Motor neuron (in vitro differentiated cells): ENCODE data around the gene PHLDA2. TPM values are rescaled to one million over a fixed set of nuclear protein-coding genes. Genes with fewer than 3 reads are reported as not detected.

Experiments used
- ATAC-seq, 8 experiments: fragments of 200-7000 bp; cut with Tn5 transposase; replicated peaks in 6 of 8; 2 replicates each; pipeline ENCODE4 v1.8.0; 2021; ENCODE audit warnings: mild to moderate bottlenecking in 8 of 8, moderate library complexity in 8 of 8
- H3K27ac ChIP-seq, 2 donors: fragments of 250-450 bp; sonication (Bioruptor Pico); 2 replicates each; pipeline ENCODE4 v1.9.0; 2021; ENCODE audit warnings: antibody characterized with exemption in 2 of 2, mild to moderate bottlenecking in 2 of 2, moderate library complexity in 1 of 2
- H3K4me1 ChIP-seq, 2 donors: fragments of 250-450 bp; sonication (Bioruptor Pico); replicated peaks in 1 of 2; 2 replicates each; pipeline ENCODE4 v1.6.1; 2021; ENCODE audit warnings: antibody characterized with exemption in 2 of 2, mild to moderate bottlenecking in 2 of 2, moderate library complexity in 1 of 2
- H3K4me3 ChIP-seq, 5 donors: fragments of 250-450 bp; sonication (Bioruptor Pico); 2 replicates each; pipeline ENCODE4 v1.9.0; 2021; ENCODE audit warnings: antibody characterized with exemption in 5 of 5, mild to moderate bottlenecking in 5 of 5, moderate library complexity in 4 of 5
- WGBS, 10 experiments: fragments of 450-650 bp; shearing (Covaris generic); methylation state at CpG; one replicate each; pipeline ENCODE4 v1.0.0; 2022; 5-methylcytosine and 5-hydroxymethylcytosine counted together
- in situ Hi-C, 9 experiments: fragments of 400-800 bp; cut with MboI; loops; one replicate each; pipeline ENCODE4 v1.15.0; 2021; ENCODE audit warnings: low sequenced_read_pairs in 9 of 9, low pct_unique_long_range_greater_than_20kb in 2 of 9; ENCODE audit not compliant: unreplicated experiment in 9 of 9
- total RNA-seq, 8 experiments: library from RNA; unstranded; fragments of 300-600 nt; gene quantifications; 2 replicates each; pipeline versions ENCODE4 v1.2.3 to v1.2.4, GENCODE V29; 2022

The PHLDA2 gene
- total RNA-seq, 8 experiments from 2014 or later = 0.37 to 40.8 (median 2.2) TPM

DNA sequence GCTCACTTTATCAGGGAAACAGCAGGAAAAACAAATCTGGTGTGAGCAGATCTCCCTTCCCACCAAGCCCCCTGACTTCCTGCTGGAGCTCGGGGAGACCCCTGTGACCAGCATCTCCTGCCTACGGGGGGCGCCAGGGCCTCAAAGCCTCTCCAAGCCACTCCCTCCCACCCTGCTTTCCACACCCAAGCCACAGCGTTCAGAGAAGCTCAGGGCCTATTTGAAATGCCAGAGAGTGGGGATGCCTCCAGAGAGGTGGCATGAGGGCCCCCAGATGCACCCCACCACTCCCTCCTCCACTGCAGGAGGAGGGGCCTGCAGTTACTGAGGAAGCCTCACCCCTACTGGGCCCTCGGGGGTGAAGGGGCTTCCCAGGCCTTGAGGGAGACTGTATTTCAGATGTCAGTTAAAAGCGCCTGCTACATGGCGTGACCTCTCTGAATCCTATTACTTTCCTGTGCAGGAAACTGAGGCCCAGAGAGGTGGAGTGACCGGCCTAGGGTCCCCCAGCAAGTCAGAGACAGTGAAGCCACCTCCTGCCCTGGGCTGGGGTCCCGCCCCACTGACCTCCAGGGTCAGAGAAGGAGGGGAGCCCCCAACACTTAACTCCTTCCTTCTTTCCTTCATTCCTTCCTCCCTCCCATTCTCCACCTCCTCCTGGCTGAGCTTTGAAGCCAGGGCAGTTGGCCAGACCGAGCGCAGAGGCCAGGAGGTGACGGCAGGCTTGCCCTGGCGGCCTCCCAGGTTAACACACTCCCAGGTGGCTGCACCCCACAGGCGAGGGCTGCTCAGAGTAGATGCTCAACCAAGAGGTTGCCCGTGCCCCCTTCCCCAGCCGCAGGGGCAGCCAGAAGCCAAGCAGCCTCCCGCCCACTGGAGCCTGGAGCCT lies 37.6 kb downstream of the PHLDA2 start:
- H3K4me3 ChIP-seq = no peak overlapping the region
- 39 to 100% (median 60%) methylated on average over 2 to 4 of the region's 17 CpGs; no CpG with 5 or more reads in 4 of the 10 experiments for WGBS, 10 experiments
- no peak for ATAC-seq
- H3K27ac ChIP-seq = no peak overlapping the region
- H3K4me1 ChIP-seq = peaks cover 21 to 25% of the 10 kb centered on the region in 2 donors
- in situ Hi-C loops = loop anchor here (10.0 to 25.0 kb wide), 8 partner anchors 204 to 704 kb away; partner anchors contain the start of genes KCNQ1OT1 (in 5 of the 9), TSSC4 (in 2 of the 9), KCNQ1 (in 1 of the 9) and TRPM5 (in 1 of the 9)

DNA sequence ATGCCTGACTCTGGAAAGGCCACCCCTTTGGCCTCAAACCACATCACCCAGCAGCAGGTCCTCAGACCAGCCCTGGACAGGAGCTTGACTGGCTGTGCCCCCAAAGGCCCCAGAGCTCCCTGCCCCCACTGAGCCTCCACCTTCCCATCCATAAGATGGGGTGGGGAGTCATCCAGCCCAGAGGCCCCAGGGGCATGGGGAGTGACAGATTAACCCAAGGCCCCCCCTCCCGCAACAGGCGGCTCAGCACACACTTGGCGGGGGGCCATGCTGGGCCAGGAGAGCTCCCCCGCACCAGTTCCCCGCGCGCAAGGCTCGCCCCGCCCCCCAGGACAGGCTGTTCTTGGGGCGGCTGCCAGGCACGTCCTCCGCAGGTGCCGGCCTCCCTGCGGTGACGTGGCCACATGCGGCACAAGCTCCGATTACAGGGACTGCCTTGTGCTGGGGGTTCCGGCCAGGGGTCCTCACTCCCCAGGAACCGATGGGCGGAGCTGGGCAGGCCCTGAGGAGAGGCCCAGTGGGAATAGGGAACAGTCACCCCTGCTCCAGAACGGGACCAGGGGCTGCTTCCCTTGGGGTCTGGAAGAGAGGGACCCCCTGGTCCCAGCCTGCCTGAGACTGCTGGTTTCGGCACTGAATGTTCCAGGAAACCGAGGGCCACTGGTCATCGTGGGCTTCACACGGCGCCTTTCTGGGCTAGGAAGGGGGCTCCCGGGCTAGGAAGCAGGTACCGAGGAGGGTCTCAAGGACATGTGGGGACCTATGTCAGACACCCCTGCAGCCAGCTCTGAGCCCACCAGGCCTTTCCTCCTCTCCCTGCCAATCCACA lies 38.5 kb downstream of the PHLDA2 start:
- in situ Hi-C loops = loop anchor here (10.0 to 25.0 kb wide), 8 partner anchors 203 to 703 kb away; partner anchors contain the start of genes KCNQ1OT1 (in 5 of the 9), TSSC4 (in 2 of the 9), KCNQ1 (in 1 of the 9) and TRPM5 (in 1 of the 9)
- no peak overlapping the region for H3K27ac ChIP-seq
- peaks cover 26 to 31% of the 10 kb centered on the region in 2 donors for H3K4me1 ChIP-seq
- ATAC-seq = no peak
- WGBS, 10 experiments = 69 to 100% (median 100%) methylated on average over 1 to 2 of the region's 28 CpGs; no CpG with 5 or more reads in 7 of the 10 experiments
- no peak overlapping the region for H3K4me3 ChIP-seq

DNA sequence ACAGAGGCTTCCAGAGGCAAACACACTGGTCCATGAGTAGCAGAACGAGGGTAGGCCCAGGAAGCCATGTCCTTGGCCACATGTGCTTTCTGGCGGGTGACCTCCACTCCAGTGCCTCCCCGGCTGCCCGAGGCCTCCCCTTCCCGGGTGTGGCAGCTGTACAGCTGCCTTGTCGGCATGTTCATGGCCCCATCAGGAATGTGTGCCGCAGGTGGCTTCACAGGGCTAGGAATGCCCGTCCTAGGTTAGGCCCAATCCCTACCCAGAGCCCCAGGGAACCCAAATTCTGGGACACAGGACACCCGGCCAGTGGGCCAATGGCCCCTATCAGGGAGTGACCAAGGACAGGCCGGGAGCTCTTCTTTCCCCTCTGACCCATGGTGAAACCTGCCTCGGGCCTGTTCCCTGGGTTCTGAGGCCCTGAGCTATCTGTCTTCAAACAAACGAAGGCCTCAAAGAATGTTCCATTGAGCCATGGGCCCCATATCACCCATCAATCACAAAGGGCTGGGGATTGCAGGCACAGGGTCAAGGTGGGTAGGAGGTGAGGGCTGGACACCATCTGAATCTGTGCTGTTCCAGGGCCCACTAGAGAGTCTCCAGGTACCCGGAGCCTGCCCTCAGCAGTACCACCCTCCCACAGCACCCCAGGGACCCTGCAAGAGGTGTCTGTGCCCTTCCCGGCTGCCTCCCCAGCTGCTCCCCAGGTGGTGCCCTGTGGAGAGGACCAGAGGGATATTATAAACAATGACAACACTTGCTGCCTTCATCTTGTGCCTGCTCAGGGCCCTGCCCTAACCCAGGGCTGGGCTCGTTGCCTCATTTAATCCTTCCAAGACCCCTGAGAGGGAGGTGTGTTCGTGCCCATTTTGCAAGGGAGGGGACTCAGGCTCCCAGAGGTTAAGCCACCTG lies 39.6 kb downstream of the PHLDA2 start:
- H3K27ac ChIP-seq = no peak overlapping the region
- WGBS, 10 experiments = 40 to 96% (median 83%) methylated on average over 1 to 7 of the region's 16 CpGs; no CpG with 5 or more reads in 3 of the 10 experiments
- peaks cover 26 to 31% of the 10 kb centered on the region in 2 donors for H3K4me1 ChIP-seq
- in situ Hi-C loops = loop anchor here (5.0 to 25.0 kb wide), 9 partner anchors 202 to 702 kb away; partner anchors contain the start of genes KCNQ1OT1 (in 5 of the 9), TSSC4 (in 2 of the 9), KCNQ1 (in 1 of the 9) and TRPM5 (in 1 of the 9)
- no peak for ATAC-seq
- H3K4me3 ChIP-seq = no peak overlapping the region

DNA sequence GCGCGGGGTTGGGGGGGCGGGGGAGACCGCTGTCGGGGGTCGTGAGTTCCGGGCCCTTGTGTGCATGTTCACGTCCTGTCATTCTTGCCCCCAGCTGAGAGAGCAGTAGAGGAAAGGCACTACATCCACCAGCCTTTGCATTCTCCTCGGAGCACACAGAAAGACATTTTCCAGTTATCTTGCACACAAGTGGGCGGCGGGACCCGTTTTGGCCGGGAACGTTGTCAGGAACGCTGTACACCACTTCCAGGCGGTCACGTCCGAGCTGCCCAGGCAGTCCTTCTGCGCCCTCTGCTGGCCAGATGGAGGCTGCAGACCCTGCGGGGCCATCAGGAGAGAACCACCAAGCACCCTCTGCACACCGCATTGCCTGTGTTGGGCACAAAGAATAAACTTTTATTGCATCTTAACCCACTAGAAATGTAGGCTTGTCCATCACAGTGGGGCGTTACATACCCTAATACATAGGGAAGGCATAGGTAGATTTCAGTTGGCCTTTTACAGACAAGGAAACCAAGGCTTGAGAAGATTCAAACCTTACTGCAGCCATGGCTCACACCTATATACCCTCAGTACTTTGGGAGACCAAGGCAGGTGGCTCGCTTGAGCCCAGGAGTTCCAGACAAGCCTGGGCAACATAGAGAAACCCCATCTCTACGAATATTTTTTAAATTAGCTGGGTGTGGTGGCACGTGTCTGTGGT lies 40.8 kb downstream of the PHLDA2 start:
- Histone ChIP-seq H3K4me3 (no peak overlapping the region), H3K27ac (no peak overlapping the region), H3K4me1 (peaks cover 26 to 31% of the 10 kb centered on the region in 2 donors)
- peak in 5 of 8 experiments; percentile 2 to 38 (median 9) for ATAC-seq
- in situ Hi-C loops = loop anchor here in 8 of 9 experiments (5.0 to 25.0 kb wide), 8 partner anchors 201 to 701 kb away; partner anchors contain the start of genes KCNQ1OT1 (in 5 of the 8), TSSC4 (in 2 of the 8), KCNQ1 (in 1 of the 8) and TRPM5 (in 1 of the 8)
- 7 to 60% (median 20%) methylated on average over 2 to 14 of the region's 25 CpGs; no CpG with 5 or more reads in 2 of the 10 experiments for WGBS, 10 experiments

DNA sequence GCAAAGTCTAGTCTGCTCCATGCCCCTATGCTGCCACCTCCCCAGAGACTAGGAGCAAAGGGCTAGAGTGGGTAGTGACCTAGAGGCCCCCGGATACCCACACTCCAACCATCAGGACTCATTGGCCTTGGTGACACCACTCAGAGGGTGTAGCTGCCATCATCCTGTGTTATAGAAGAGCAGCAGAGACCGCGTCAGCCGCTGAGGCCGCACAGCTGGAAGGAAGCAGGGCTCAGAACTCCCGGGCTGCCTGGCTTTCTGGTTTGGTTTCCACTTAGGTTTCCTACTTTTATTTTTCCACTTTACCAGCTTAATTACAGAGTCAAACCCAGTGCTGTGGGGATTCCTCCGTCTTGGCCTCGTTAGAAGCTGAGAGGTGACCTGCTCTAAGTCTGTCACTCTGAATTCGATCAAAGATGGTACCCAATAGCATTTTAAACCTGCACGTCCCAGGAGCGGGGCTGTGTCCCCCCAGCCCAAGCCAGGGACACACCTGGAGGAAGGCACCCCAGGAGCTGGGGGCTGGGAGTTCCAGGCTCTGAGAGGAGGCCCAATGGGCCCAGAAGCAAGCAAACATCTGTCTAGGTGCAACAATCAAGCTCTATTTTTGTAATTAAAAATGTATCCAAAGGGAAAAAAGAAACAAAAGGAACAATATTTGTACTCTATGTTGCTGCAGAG lies 41.6 kb downstream of the PHLDA2 start:
- H3K4me3 ChIP-seq = no peak overlapping the region
- WGBS, 10 experiments = 69 to 100% (median 86%) methylated on average over 1 to 9 of the region's 11 CpGs; no CpG with 5 or more reads in 2 of the 10 experiments
- no peak overlapping the region for H3K27ac ChIP-seq
- in situ Hi-C loops = loop anchor here in 8 of 9 experiments (5.0 to 25.0 kb wide), 8 partner anchors 200 to 700 kb away; partner anchors contain the start of genes KCNQ1OT1 (in 5 of the 8), TSSC4 (in 2 of the 8), KCNQ1 (in 1 of the 8) and TRPM5 (in 1 of the 8)
- ATAC-seq = no peak
- H3K4me1 ChIP-seq = peaks cover 32 to 37% of the 10 kb centered on the region in 2 donors

DNA sequence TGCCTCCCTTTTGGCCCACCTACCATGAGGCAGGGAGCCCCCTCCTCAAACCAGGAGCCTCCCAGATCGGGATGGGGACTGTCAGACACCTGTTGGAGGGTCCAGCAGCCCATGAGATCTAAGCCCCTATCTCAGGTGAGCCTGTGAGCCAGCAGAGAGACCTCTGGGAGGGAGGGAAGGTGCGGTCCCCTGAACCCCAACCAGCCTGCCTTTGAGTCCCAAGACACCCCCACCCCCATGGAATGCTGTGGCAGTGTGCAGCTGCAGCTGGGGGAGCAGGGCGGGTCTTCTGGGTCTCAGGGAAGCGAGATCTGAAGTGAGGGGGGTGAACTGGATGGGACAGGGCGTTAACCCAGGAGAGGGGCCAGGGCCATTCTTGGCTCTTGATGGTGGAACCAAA lies 42.3 kb downstream of the PHLDA2 start:
- ATAC-seq = no peak
- Histone ChIP-seq H3K4me3 (no peak overlapping the region), H3K4me1 (peaks cover 36 to 41% of the 10 kb centered on the region in 2 donors), H3K27ac (peak overlapping the region in 1 of 2 donors; percentile 88)
- 20 to 100% methylated on average over 1 to 2 of the region's 5 CpGs; no CpG with 5 or more reads in 8 of the 10 experiments for WGBS, 10 experiments
- in situ Hi-C loops = loop anchor here in 8 of 9 experiments (5.0 to 25.0 kb wide), 8 partner anchors 200 to 700 kb away; partner anchors contain the start of genes KCNQ1OT1 (in 5 of the 8), TSSC4 (in 2 of the 8), KCNQ1 (in 1 of the 8) and TRPM5 (in 1 of the 8)

DNA sequence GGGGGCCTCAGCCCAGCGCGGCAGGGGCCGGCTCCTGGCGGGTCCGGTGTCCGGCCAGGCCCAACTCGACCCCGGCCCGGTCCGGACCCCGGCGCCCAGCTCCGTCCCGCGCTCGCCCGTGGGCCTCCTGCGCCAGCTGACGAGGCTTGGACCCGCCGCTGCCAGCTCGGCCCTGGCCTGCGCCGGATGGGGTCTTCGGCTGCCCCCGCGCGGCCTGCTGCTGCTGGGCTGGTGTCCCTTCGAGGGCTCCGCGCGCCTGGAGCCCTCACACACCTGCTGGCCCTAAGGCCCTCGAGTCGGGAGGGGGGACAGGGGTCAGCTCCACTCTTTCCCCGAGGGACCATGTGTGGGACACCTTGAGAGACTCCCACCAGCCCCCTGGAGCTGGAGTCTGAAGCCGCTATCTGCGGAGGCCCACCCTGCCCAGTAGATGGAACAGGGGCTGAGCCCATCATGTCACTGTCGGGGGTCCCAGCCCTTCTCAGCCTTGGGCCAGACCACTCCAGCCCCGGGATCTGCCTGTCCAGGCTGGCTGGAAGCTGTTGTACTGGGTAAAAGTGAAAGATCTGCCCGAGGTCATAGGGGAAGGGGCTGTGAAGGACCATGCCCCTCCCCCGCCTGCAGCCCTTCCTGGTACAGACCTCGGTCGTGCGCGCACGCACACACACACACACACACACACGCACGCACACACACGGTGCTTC lies 42.9 kb downstream of the PHLDA2 start:
- Histone ChIP-seq H3K4me3 (peak overlapping the region; percentile 21 to 85 (median 37)), H3K4me1 (peaks cover 36 to 41% of the 10 kb centered on the region in 2 donors), H3K27ac (peak overlapping the region; percentile 78 to 88)
- in situ Hi-C loops = loop anchor here in 8 of 9 experiments (5.0 to 25.0 kb wide), 8 partner anchors 199 to 699 kb away; partner anchors contain the start of genes KCNQ1OT1 (in 5 of the 8), TSSC4 (in 2 of the 8), KCNQ1 (in 1 of the 8) and TRPM5 (in 1 of the 8)
- WGBS, 10 experiments = 3 to 30% (median 28%) methylated on average over 4 to 8 of the region's 49 CpGs; no CpG with 5 or more reads in 7 of the 10 experiments
- ATAC-seq = peak; percentile 1 to 53 (median 42)

DNA sequence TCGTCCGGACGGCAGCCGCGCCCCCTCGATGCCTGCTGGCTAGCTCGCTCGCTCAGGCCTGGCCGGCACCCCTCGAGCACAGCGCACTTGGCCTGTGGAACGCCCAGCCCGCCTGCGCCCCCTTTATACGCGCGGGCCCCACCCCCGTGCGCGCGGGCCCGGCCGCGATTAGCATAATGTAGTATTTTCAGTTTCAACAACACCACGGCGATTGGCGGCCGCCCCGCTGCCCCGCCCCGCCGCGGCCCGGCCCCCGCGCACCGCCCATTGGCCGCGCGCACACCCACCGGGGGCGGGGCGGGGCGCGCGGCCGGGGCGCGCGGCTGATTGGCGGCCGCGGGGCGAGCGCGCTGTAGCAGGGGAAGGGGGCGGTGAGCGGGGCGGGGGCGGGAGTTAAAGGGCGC lies 43.5 kb downstream of the PHLDA2 start, which contains the start of gene CDKN1C:
Gene CDKN1C, minus strand, starts transcription at position 98 of the 404 bp plus-strand sequence. CDS start 319 bp downstream, outside the sequence.
- in situ Hi-C loops = loop anchor here in 8 of 9 experiments (5.0 to 25.0 kb wide), 8 partner anchors 198 to 698 kb away; partner anchors contain the start of genes KCNQ1OT1 (in 5 of the 8), TSSC4 (in 2 of the 8), KCNQ1 (in 1 of the 8) and TRPM5 (in 1 of the 8)
- peak within 1 kb of the TSS; percentile 65 to 85 (median 76) for H3K4me3 ChIP-seq
- peak; percentile 61 to 77 (median 63) for ATAC-seq
- H3K4me1 ChIP-seq = peaks cover 36 to 41% of the 10 kb centered on the region in 2 donors
- peak within 1 kb of the TSS; percentile 85 to 89 for H3K27ac ChIP-seq
- no CpG with 5 or more reads among the region's 61 CpGs for WGBS, 10 experiments

DNA sequence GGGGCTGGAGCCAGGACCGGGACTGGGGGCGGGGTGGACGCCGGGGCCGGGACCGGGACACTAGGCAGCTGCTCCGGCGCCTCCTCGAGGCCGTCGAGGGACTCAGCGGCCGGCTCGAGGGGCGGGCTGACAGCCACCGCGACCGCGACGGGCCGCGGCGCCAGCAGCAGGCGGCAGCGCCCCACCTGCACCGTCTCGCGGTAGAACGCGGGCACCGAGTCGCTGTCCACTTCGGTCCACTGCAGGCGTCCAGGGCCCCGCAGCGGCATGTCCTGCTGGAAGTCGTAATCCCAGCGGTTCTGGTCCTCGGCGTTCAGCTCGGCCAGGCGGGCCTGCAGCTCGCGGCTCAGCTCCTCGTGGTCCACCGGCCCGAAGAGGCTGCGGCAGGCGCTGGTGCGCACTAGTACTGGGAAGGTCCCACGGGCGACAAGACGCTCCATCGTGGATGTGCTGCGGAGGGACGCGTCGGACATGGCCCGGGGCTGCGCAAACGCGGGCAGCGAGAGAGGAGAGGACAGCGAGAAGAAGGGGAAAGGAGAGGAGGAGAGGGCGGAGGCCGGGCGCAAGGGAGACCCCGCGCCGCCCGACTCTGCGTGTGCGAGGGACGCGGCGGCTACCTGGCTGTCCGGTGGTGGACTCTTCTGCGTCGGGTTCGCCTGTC lies 44.1 kb downstream of the PHLDA2 start:
- ATAC-seq = peak; percentile 5 to 37 (median 10)
- H3K27ac ChIP-seq = peak overlapping the region; percentile 85 to 89
- in situ Hi-C loops = loop anchor here in 8 of 9 experiments (5.0 to 25.0 kb wide), 8 partner anchors 198 to 698 kb away; partner anchors contain the start of genes KCNQ1OT1 (in 5 of the 8), TSSC4 (in 2 of the 8), KCNQ1 (in 1 of the 8) and TRPM5 (in 1 of the 8)
- peak overlapping the region; percentile 65 to 85 (median 76) for H3K4me3 ChIP-seq
- 0 to 2% (median 0%) methylated on average over 6 to 12 of the region's 80 CpGs; no CpG with 5 or more reads in 6 of the 10 experiments for WGBS, 10 experiments
- H3K4me1 ChIP-seq = peaks cover 36 to 41% of the 10 kb centered on the region in 2 donors
